ENCODE measurements around the gene BSX. TPM values are rescaled to one million over a fixed set of nuclear protein-coding genes. Genes with fewer than 3 reads are reported as not detected.

Gene BSX
- total RNA-seq, 1 donor from 2014 or later = not detected

- peak; percentile 48 for DNase-seq
- Mint-ChIP-seq H3K4me3 (ENCODE audit: unreplicated experiment) (peak overlapping the region; percentile 90), H3K27me3 (ENCODE audit: unreplicated experiment) (peaks cover 30% of the 10 kb centered on the region), H3K27ac (ENCODE audit: unreplicated experiment) (no peak overlapping the region), H3K4me1 (ENCODE audit: low read depth, unreplicated experiment) (peaks cover 4% of the 10 kb centered on the region), H3K36me3 (ENCODE audit: unreplicated experiment) (no peaks in the 10 kb centered on the region), H3K9me3 (ENCODE audit: unreplicated experiment) (peaks cover 3% of the 10 kb centered on the region)
- no peak for TF ChIP-seq CTCF (IDR thresholded peaks at IDR 0.05; ENCODE audit: partially characterized antibody, unreplicated experiment)
Observed at GRCh38 chr11:122984186-122985011, 2.8 kb upstream of the BSX start.

GRCh38 chr11:122983438-122984185 lies 2.0 kb upstream of the BSX start:
- TF ChIP-seq CTCF (IDR thresholded peaks at IDR 0.05; ENCODE audit: partially characterized antibody, unreplicated experiment) = no peak
- peaks cover 35% of the 10 kb centered on the region for H3K27me3 Mint-ChIP-seq (ENCODE audit: unreplicated experiment)
- no peak overlapping the region for H3K27ac Mint-ChIP-seq (ENCODE audit: unreplicated experiment)
- peaks cover 1% of the 10 kb centered on the region for H3K9me3 Mint-ChIP-seq (ENCODE audit: unreplicated experiment)
- no peaks in the 10 kb centered on the region for H3K36me3 Mint-ChIP-seq (ENCODE audit: unreplicated experiment)
- peak overlapping the region; percentile 77 for H3K4me3 Mint-ChIP-seq (ENCODE audit: unreplicated experiment)
- peaks cover 4% of the 10 kb centered on the region for H3K4me1 Mint-ChIP-seq (ENCODE audit: low read depth, unreplicated experiment)
- no peak for DNase-seq

- no peak overlapping the region for H3K27ac Mint-ChIP-seq (ENCODE audit: unreplicated experiment)
- peak; percentile 28 for DNase-seq
Observed at GRCh38 chr11:122979815-122980595, 1.6 kb downstream of the BSX start.

GRCh38 chr11:122979103-122979814 lies 2.4 kb downstream of the BSX start:
- H3K27me3 Mint-ChIP-seq (ENCODE audit: unreplicated experiment) = peaks cover 49% of the 10 kb centered on the region
- H3K4me3 Mint-ChIP-seq (ENCODE audit: unreplicated experiment) = peak overlapping the region; percentile 62
- peaks cover 10% of the 10 kb centered on the region for H3K4me1 Mint-ChIP-seq (ENCODE audit: low read depth, unreplicated experiment)

More at GRCh38 chr11:122979815-122980595, 1.6 kb downstream of the BSX start:
- Mint-ChIP-seq H3K27me3 (ENCODE audit: unreplicated experiment) (peaks cover 50% of the 10 kb centered on the region), H3K4me3 (ENCODE audit: unreplicated experiment) (peak overlapping the region; percentile 62), H3K9me3 (ENCODE audit: unreplicated experiment) (peaks cover 11% of the 10 kb centered on the region), H3K36me3 (ENCODE audit: unreplicated experiment) (peaks cover 5% of the 10 kb centered on the region), H3K4me1 (ENCODE audit: low read depth, unreplicated experiment) (peaks cover 10% of the 10 kb centered on the region)
- TF ChIP-seq CTCF (IDR thresholded peaks at IDR 0.05; ENCODE audit: partially characterized antibody, unreplicated experiment) = no peak

More at GRCh38 chr11:122979103-122979814, 2.4 kb downstream of the BSX start:
- Mint-ChIP-seq H3K36me3 (ENCODE audit: unreplicated experiment) (peaks cover 5% of the 10 kb centered on the region), H3K9me3 (ENCODE audit: unreplicated experiment) (peaks cover 11% of the 10 kb centered on the region), H3K27ac (ENCODE audit: unreplicated experiment) (no peak overlapping the region)
- peak; percentile 47 for DNase-seq
- TF ChIP-seq CTCF (IDR thresholded peaks at IDR 0.05; ENCODE audit: partially characterized antibody, unreplicated experiment) = no peak
